Caco-2 (cell line): ENCODE results near the gene IBA57. TPM values are rescaled to one million over a fixed set of nuclear protein-coding genes. Genes with fewer than 3 reads are reported as not detected.
"Not testable (repeated sequence)": the region's sequence is repeated elsewhere in the genome, so short reads cannot be mapped to it uniquely, and the experiment has no call there.

Experiments used
- BruUV-seq: library from RNA; stranded (reverse); fragments of 400-500 nt; replicated peaks from 2 replicates; lab custom pipeline; 2021; lab: Mats Ljungman, UMichigan
- CTCF ChIA-PET: fragments of 300-600 bp; sonication (Branson Sonifier 250); formaldehyde crosslinking; loops from one replicate; lab custom pipeline; 2022; ENCODE audit warnings: antibody characterized with exemption; lab: Charles Lee
- POLR2A ChIA-PET: fragments of 300-600 bp; sonication (Branson Sonifier 250); formaldehyde crosslinking; loops from one replicate; lab custom pipeline; 2022; ENCODE audit warnings: antibody characterized with exemption; lab: Charles Lee
- DNase-seq, 2 experiments: peaks; one replicate each; pipeline versions ENCODE4 v3.0.0 to v3.0.0-alpha.2; 2020 to 2022
- H3K27me3 ChIP-seq: replicated peaks from 2 replicates; pipeline ENCODE4 v1.6.0; 2011; ENCODE audit warnings: low read length; ENCODE audit not compliant: control insufficient read depth, insufficient read depth
- H3K36me3 ChIP-seq: 2 replicates; pipeline ENCODE4 v1.5.1; 2011; ENCODE audit warnings: low read length; ENCODE audit not compliant: control insufficient read depth, insufficient read depth
- H3K4me1 ChIP-seq: fragments of 250-450 bp; sonication (Bioruptor Pico); 2 replicates; pipeline ENCODE4 v1.5.1; 2020; ENCODE audit warnings: mild to moderate bottlenecking
- H3K4me3 ChIP-seq: 2 replicates; pipeline ENCODE4 v1.5.1; 2011; ENCODE audit warnings: low read depth, mild to moderate bottlenecking, control low read depth, low read length
- H3K9me3 ChIP-seq: fragments of 250-450 bp; sonication (Bioruptor Pico); 2 replicates; pipeline ENCODE4 v1.5.1; 2020; ENCODE audit warnings: mild to moderate bottlenecking, moderate library complexity
- H3K27ac Mint-ChIP-seq: one replicate; pipeline ENCODE4 v1.8.0; 2022; ENCODE audit warnings: mixed read lengths; ENCODE audit not compliant: unreplicated experiment
- H3K27me3 Mint-ChIP-seq: one replicate; pipeline ENCODE4 v1.8.0; 2022; ENCODE audit warnings: mixed read lengths; ENCODE audit not compliant: insufficient read depth, unreplicated experiment
- H3K36me3 Mint-ChIP-seq: one replicate; pipeline ENCODE4 v1.8.0; 2022; ENCODE audit warnings: mild to moderate bottlenecking, mixed read lengths; ENCODE audit not compliant: insufficient read depth, unreplicated experiment
- H3K4me1 Mint-ChIP-seq: one replicate; pipeline ENCODE4 v1.8.0; 2022; ENCODE audit warnings: low read depth, mixed read lengths; ENCODE audit not compliant: unreplicated experiment
- H3K4me3 Mint-ChIP-seq: one replicate; pipeline ENCODE4 v1.8.0; 2022; ENCODE audit warnings: mild to moderate bottlenecking, moderate library complexity, mixed read lengths; ENCODE audit not compliant: unreplicated experiment
- H3K9me3 Mint-ChIP-seq: one replicate; pipeline ENCODE4 v1.8.0; 2022; ENCODE audit warnings: mixed read lengths; ENCODE audit not compliant: unreplicated experiment
- CTCF ChIP-seq, 2 experiments: fragments of 200-600 bp in 1 of 2; IDR thresholded peaks; 1 replicate in 1 of 2; 2 replicates in 1 of 2; pipeline versions ENCODE4 v1.5.1 to v1.8.0; 2011 to 2022; ENCODE audit warnings: antibody characterized with exemption in 1 of 2, control low read depth in 1 of 2, inconsistent platforms in 1 of 2, low read depth in 1 of 2, low read length in 1 of 2, mild to moderate bottlenecking in 1 of 2, moderate library complexity in 1 of 2; ENCODE audit not compliant: insufficient read depth in 1 of 2, severe bottlenecking in 1 of 2, unreplicated experiment in 1 of 2
- intact Hi-C: fragments of 100-400 bp; cut with micrococcal nuclease; formaldehyde crosslinking; loops from one replicate; pipeline ENCODE4 v1.10.0; 2022; ENCODE audit not compliant: unreplicated experiment
- total RNA-seq: library from RNA; stranded (reverse); gene quantifications from 2 replicates; pipeline ENCODE4 v1.2.3, GENCODE V29; 2022

The IBA57 gene
- total RNA-seq, 1 experiment from 2014 or later, result 15.4 TPM

GRCh38 chr1:228225740-228226139 lies 60.1 kb downstream of the IBA57 start:
- intact Hi-C loops, result no loop called here
- Histone ChIP-seq H3K27me3 (no peaks in the 10 kb centered on the region), H3K36me3 (no peaks in the 10 kb centered on the region), H3K4me1 (no peaks in the 10 kb centered on the region), H3K4me3 (no peak overlapping the region), H3K9me3 (peaks cover 12% of the 10 kb centered on the region; the same call in 1 of the 2 replicates)
- Mint-ChIP-seq H3K4me3 (no peak overlapping the region), H3K27me3 (no peaks in the 10 kb centered on the region), H3K36me3 (peaks cover 5% of the 10 kb centered on the region), H3K9me3 (no peaks in the 10 kb centered on the region), H3K4me1 (no peaks in the 10 kb centered on the region), H3K27ac (no peak overlapping the region)
- POLR2A ChIA-PET, result no interaction called here
- CTCF ChIA-PET, result interaction anchor here (0.6 kb wide), 1 partner anchor 233 kb away, joined by 4 read pairs; no protein-coding TSS in a partner anchor
- no peak for DNase-seq
- BruUV-seq, result no TSS peak
- no peak for TF ChIP-seq CTCF (IDR thresholded peaks at IDR 0.05; ENCODE audit: insufficient read depth in 1 of 2, low read depth in 1 of 2, low read length in 1 of 2, severe bottlenecking in 1 of 2, unreplicated experiment in 1 of 2)

- no peaks in the 10 kb centered on the region for H3K36me3 ChIP-seq
- H3K27ac Mint-ChIP-seq, result no peak overlapping the region
- no peak overlapping the region for H3K4me3 Mint-ChIP-seq
- H3K4me1 Mint-ChIP-seq, result no peaks in the 10 kb centered on the region
- ChIA-PET POLR2A (no interaction called here), CTCF (interaction anchor here (0.6 kb wide), 1 partner anchor 232 kb away, joined by 4 read pairs; no protein-coding TSS in a partner anchor)
- no peaks in the 10 kb centered on the region for H3K9me3 Mint-ChIP-seq
- no peaks in the 10 kb centered on the region for H3K27me3 ChIP-seq
- no peak for DNase-seq
- peaks cover 5% of the 10 kb centered on the region for H3K36me3 Mint-ChIP-seq
- H3K9me3 ChIP-seq, result peaks cover 13% of the 10 kb centered on the region; the same call in 1 of the 2 replicates
- no peaks in the 10 kb centered on the region for H3K27me3 Mint-ChIP-seq
- intact Hi-C loops, result no loop called here
- TF ChIP-seq CTCF (IDR thresholded peaks at IDR 0.05; ENCODE audit: insufficient read depth in 1 of 2, low read depth in 1 of 2, low read length in 1 of 2, severe bottlenecking in 1 of 2, unreplicated experiment in 1 of 2), result no peak
- H3K4me1 ChIP-seq, result no peaks in the 10 kb centered on the region
- no TSS peak for BruUV-seq
- H3K4me3 ChIP-seq, result no peak overlapping the region
Observed at GRCh38 chr1:228226141-228226874, 60.7 kb downstream of the IBA57 start.

GRCh38 chr1:228226956-228227791 lies 61.6 kb downstream of the IBA57 start:
- Mint-ChIP-seq H3K36me3 (peaks cover 5% of the 10 kb centered on the region), H3K9me3 (no peaks in the 10 kb centered on the region), H3K4me1 (no peaks in the 10 kb centered on the region), H3K27ac (no peak overlapping the region), H3K27me3 (no peaks in the 10 kb centered on the region), H3K4me3 (no peak overlapping the region)
- no peaks in the 10 kb centered on the region for H3K27me3 ChIP-seq
- ChIA-PET POLR2A (no interaction called here), CTCF (interaction anchor here (1.3 kb wide), 1 partner anchor 96 kb away, joined by 3 read pairs; no protein-coding TSS in a partner anchor)
- DNase-seq, result peak in 1 of 2 experiments; percentile 23
- intact Hi-C loops, result no loop called here
- peak; percentile 26 to 48 for TF ChIP-seq CTCF (IDR thresholded peaks at IDR 0.05; ENCODE audit: insufficient read depth in 1 of 2, low read depth in 1 of 2, low read length in 1 of 2, severe bottlenecking in 1 of 2, unreplicated experiment in 1 of 2)
- peaks cover 13% of the 10 kb centered on the region; the same call in 1 of the 2 replicates for H3K9me3 ChIP-seq
- no peaks in the 10 kb centered on the region for H3K4me1 ChIP-seq
- no peak overlapping the region for H3K4me3 ChIP-seq
- BruUV-seq, result no TSS peak
- H3K36me3 ChIP-seq, result no peaks in the 10 kb centered on the region

GRCh38 chr1:228228147-228228546 lies 62.5 kb downstream of the IBA57 start:
- H3K4me3 ChIP-seq, DNase-seq, H3K4me1 Mint-ChIP-seq, BruUV-seq, intact Hi-C loops, H3K4me1 ChIP-seq, H3K36me3 ChIP-seq, H3K4me3 Mint-ChIP-seq, H3K27ac Mint-ChIP-seq, H3K27me3 ChIP-seq, POLR2A ChIA-PET, H3K9me3 Mint-ChIP-seq, H3K36me3 Mint-ChIP-seq, H3K27me3 Mint-ChIP-seq: not testable (repeated sequence)
- peaks cover 13% of the 10 kb centered on the region; the same call in 1 of the 2 replicates for H3K9me3 ChIP-seq
- CTCF ChIA-PET, result interaction anchor here (1.3 kb wide), 1 partner anchor 97 kb away, joined by 3 read pairs; no protein-coding TSS in a partner anchor
